K562 (cell line): ENCODE data around the gene SMIM29. TPM values are rescaled to one million over a fixed set of nuclear protein-coding genes. Genes with fewer than 3 reads are reported as not detected.
A peak's percentile ranks its signal among the peaks of the same experiment; 100 is the strongest.

Experiments used
- ARID2 ChIP-seq: fragments of 450-650 bp; IDR thresholded peaks from 2 replicates; pipeline ENCODE4 v1.6.1; 2017; ENCODE audit warnings: antibody characterized with exemption, mild to moderate bottlenecking
- ARID3A ChIP-seq: IDR thresholded peaks from 2 replicates; pipeline ENCODE4 v1.6.1; 2012; ENCODE audit warnings: low read depth, low read length, improper control_type of control experiment, borderline replicate concordance
- ASH1L ChIP-seq: fragments of 450-650 bp; IDR thresholded peaks from 2 replicates; pipeline ENCODE4 v1.6.1; 2018; ENCODE audit warnings: borderline replicate concordance, mild to moderate bottlenecking, low read depth; ENCODE audit not compliant: partially characterized antibody
- E2F8 ChIP-seq: fragments of 450-650 bp; IDR thresholded peaks from 2 replicates; pipeline ENCODE4 v1.7.1; 2018; ENCODE audit warnings: mild to moderate bottlenecking, low read depth; ENCODE audit not compliant: partially characterized antibody
- EWSR1 ChIP-seq: fragments of 450-650 bp; IDR thresholded peaks from 2 replicates; pipeline ENCODE4 v1.6.1; 2018; ENCODE audit warnings: borderline replicate concordance, mild to moderate bottlenecking, low read depth, moderate library complexity; ENCODE audit not compliant: partially characterized antibody
- MTA3 ChIP-seq: fragments of 450-650 bp; formaldehyde crosslinking; IDR thresholded peaks from 2 replicates; pipeline ENCODE4 v1.6.1; 2017; ENCODE audit warnings: mild to moderate bottlenecking, borderline replicate concordance
- NFYB ChIP-seq: IDR thresholded peaks from 2 replicates; pipeline ENCODE4 v1.6.1; 2011; ENCODE audit warnings: mild to moderate bottlenecking, moderate library complexity; ENCODE audit not compliant: insufficient read length; ENCODE audit errors: extremely low read depth
- SAFB ChIP-seq: fragments of 200-400 bp; formaldehyde crosslinking; IDR thresholded peaks from 2 replicates; pipeline ENCODE4 v1.6.1; 2017; ENCODE audit warnings: low read depth, low read length, borderline replicate concordance
- SNAPC5 ChIP-seq: fragments of 250-450 bp; sonication (Bioruptor Pico); IDR thresholded peaks from 2 replicates; pipeline ENCODE4 v1.8.0; 2021; ENCODE audit warnings: moderate library complexity, mild to moderate bottlenecking, inconsistent platforms
- TAF1 ChIP-seq: IDR thresholded peaks from 2 replicates; pipeline ENCODE4 v1.6.1; 2011; ENCODE audit warnings: mild to moderate bottlenecking, low read length, moderate library complexity; ENCODE audit not compliant: insufficient read depth, control insufficient read depth, severe bottlenecking; ENCODE audit errors: extremely low read depth
- ZBTB12 ChIP-seq: fragments of 250-450 bp; sonication (Bioruptor Pico); IDR thresholded peaks from 2 replicates; pipeline ENCODE4 v1.4.0; 2020
- ZNF143 ChIP-seq: sonication (generic); formaldehyde crosslinking; IDR thresholded peaks from 2 replicates; pipeline ENCODE4 v1.9.0; 2022; ENCODE audit warnings: mild to moderate bottlenecking, missing genetic modification reagents
- ZNF41 ChIP-seq: fragments of 250-450 bp; sonication (Bioruptor Pico); conservative IDR thresholded peaks from 2 replicates; pipeline ENCODE4 v1.4.0; 2020; ENCODE audit warnings: mild to moderate bottlenecking
- ZNF639 ChIP-seq, 2 experiments: fragments of 200-800 bp in 1 of 2; sonication (Bioruptor generic) in 1 of 2; sonication (generic) in 1 of 2; formaldehyde crosslinking in 1 of 2; IDR thresholded peaks in 1 of 2; conservative IDR thresholded peaks in 1 of 2; 2 replicates each; pipeline versions ENCODE4 v1.5.0 to v1.6.1; 2016 to 2020; ENCODE audit warnings: missing compliant biosample characterization in 1 of 2, missing genetic modification characterization in 1 of 2, missing genetic modification reagents in 1 of 2
- ZNF655 ChIP-seq: fragments of 250-450 bp; sonication (Bioruptor Pico); IDR thresholded peaks from 2 replicates; pipeline ENCODE4 v1.5.0; 2021
- ZNF668 ChIP-seq: fragments of 250-450 bp; sonication (Bioruptor Pico); IDR thresholded peaks from 2 replicates; pipeline ENCODE4 v1.8.0; 2022; ENCODE audit warnings: mild to moderate bottlenecking, inconsistent platforms
- polyA plus RNA-seq, 8 experiments: library from polyadenylated mRNA; depleted of rRNA in 4 of 8; stranded (reverse) in 5 of 8; unstranded in 3 of 8; fragments of >200 nt; fragmentation: Nextera tagmentation in 2 of 8; fragmentation: Illumina TruSeq in 1 of 8; extraction: Ambion mirVana in 2 of 8; extraction: Trizol in 1 of 8; gene quantifications; 2 replicates each; pipeline versions ENCODE4 v1.2.1 to v1.2.3, GENCODE V29; 2011 to 2014; ENCODE audit warnings: inconsistent platforms in 1 of 8, missing spikeins in 1 of 8
- total RNA-seq, 7 experiments: library from RNA; depleted of rRNA in 6 of 7; stranded (reverse); fragments of >200 nt in 6 of 7; fragmentation: Illumina TruSeq in 2 of 7; extraction: Trizol in 2 of 7; gene quantifications; 2 replicates each; pipeline versions ENCODE4 v1.2.1 to v1.2.3, GENCODE V29; 2011 to 2021; ENCODE audit warnings: low replicate concordance in 1 of 7

SMIM29 gene
- total and polyA plus RNA-seq, 9 of the 15 experiments (the other 6 are each of a cell fraction or from before 2014, with no cell fraction given) = 6.5 to 36.7 (median 20.9) TPM

- no peak for TF ChIP-seq NFYB
- peak; percentile 86 for TF ChIP-seq E2F8
- no peak for TF ChIP-seq ASH1L
- no peak for TF ChIP-seq EWSR1
- peak; percentile 59; the same call in 1 of the 2 replicates for TF ChIP-seq ZNF143 (CRISPR knock-in tag)
- TF ChIP-seq SNAPC5 (CRISPR knock-in tag) = no peak
- TF ChIP-seq ZNF41 = no peak
- no peak for TF ChIP-seq ZNF668 (CRISPR knock-in tag)
- no peak for TF ChIP-seq ZNF655 (CRISPR knock-in tag)
- TF ChIP-seq SAFB = peak; percentile 89
- peak in 1 of 2 experiments; percentile 19; a peak in 1 of 4 replicates for TF ChIP-seq ZNF639 (CRISPR knock-in tag; conservative IDR thresholded peaks at IDR 0.05 in 1 of 2, IDR thresholded peaks at IDR 0.05 in 1 of 2)
- TF ChIP-seq TAF1 = peak; percentile 74
- TF ChIP-seq ZBTB12 (CRISPR knock-in tag) = no peak
- no peak for TF ChIP-seq ARID3A
- no peak for TF ChIP-seq ARID2
- TF ChIP-seq MTA3 = peak; percentile 61; the same call in 1 of the 2 replicates
Observed at GRCh38 chr6:34237722-34238584, 10.9 kb downstream of the SMIM29 start (continued).
